Measurements from ENCODE around the gene COQ7.

COQ7 gene

GRCh38 chr16:19105131-19105530 lies 37.7 kb downstream of the COQ7 start:
- TF ChIP-seq CTCF (IDR thresholded peaks at IDR 0.05; ENCODE audit: insufficient read depth, low read length, poor library complexity, severe bottlenecking) (no peak), EZH2phosphoT487 (conservative IDR thresholded peaks at IDR 0.05; ENCODE audit: low read length) (no peak)
- H3K36me3 ChIP-seq (ENCODE audit: low read length), result no peaks in the 10 kb centered on the region
- H3K79me2 ChIP-seq (ENCODE audit: insufficient read depth, low read length), result no peaks in the 10 kb centered on the region
- H3K9me3 ChIP-seq (ENCODE audit: insufficient read depth, low read length), result no peaks in the 10 kb centered on the region
- no peak overlapping the region for H2AFZ ChIP-seq (ENCODE audit: low read depth, low read length, severe bottlenecking)
- no peak overlapping the region for H3K4me3 ChIP-seq (ENCODE audit: insufficient read depth, low read length, poor library complexity, severe bottlenecking)
- no peaks in the 10 kb centered on the region for H3F3A ChIP-seq (ENCODE audit: insufficient read depth)
- H3K9me2 ChIP-seq (replicated peaks; ENCODE audit: insufficient read depth, low read length), result no peaks in the 10 kb centered on the region
- no peaks in the 10 kb centered on the region for H3K27me3 ChIP-seq (ENCODE audit: low read length)
- H4K20me1 ChIP-seq (ENCODE audit: low read depth, low read length), result no peaks in the 10 kb centered on the region
- no peak overlapping the region for H3K4me2 ChIP-seq (ENCODE audit: low read depth, low read length, poor library complexity, severe bottlenecking)
- H3K27ac ChIP-seq (ENCODE audit: low read depth, low read length), result no peak overlapping the region
- no peak overlapping the region for H3K9ac ChIP-seq (ENCODE audit: low read length)

GRCh38 chr16:19105891-19106624 lies 38.6 kb downstream of the COQ7 start:
- Histone ChIP-seq H4K20me1 (ENCODE audit: low read depth, low read length) (no peaks in the 10 kb centered on the region), H3K9me2 (replicated peaks; ENCODE audit: insufficient read depth, low read length) (no peaks in the 10 kb centered on the region), H3K9me3 (ENCODE audit: insufficient read depth, low read length) (no peaks in the 10 kb centered on the region), H3K36me3 (ENCODE audit: low read length) (no peaks in the 10 kb centered on the region), H3K27ac (ENCODE audit: low read depth, low read length) (no peak overlapping the region), H3K27me3 (ENCODE audit: low read length) (no peaks in the 10 kb centered on the region), H3K4me2 (ENCODE audit: low read depth, low read length, poor library complexity, severe bottlenecking) (no peak overlapping the region), H3F3A (ENCODE audit: insufficient read depth) (no peaks in the 10 kb centered on the region), H3K79me2 (ENCODE audit: insufficient read depth, low read length) (no peaks in the 10 kb centered on the region), H3K4me3 (ENCODE audit: insufficient read depth, low read length, poor library complexity, severe bottlenecking) (no peak overlapping the region), H3K9ac (ENCODE audit: low read length) (no peak overlapping the region), H2AFZ (ENCODE audit: low read depth, low read length, severe bottlenecking) (no peak overlapping the region)
- no peak for TF ChIP-seq EZH2phosphoT487 (conservative IDR thresholded peaks at IDR 0.05; ENCODE audit: low read length)
- TF ChIP-seq CTCF (IDR thresholded peaks at IDR 0.05; ENCODE audit: insufficient read depth, low read length, poor library complexity, severe bottlenecking), result no peak

GRCh38 chr16:19106625-19107020 lies 39.2 kb downstream of the COQ7 start:
- Histone ChIP-seq H3K36me3 (ENCODE audit: low read length) (no peaks in the 10 kb centered on the region), H4K20me1 (ENCODE audit: low read depth, low read length) (no peaks in the 10 kb centered on the region), H3K9ac (ENCODE audit: low read length) (no peak overlapping the region), H3K9me2 (replicated peaks; ENCODE audit: insufficient read depth, low read length) (no peaks in the 10 kb centered on the region), H3K4me3 (ENCODE audit: insufficient read depth, low read length, poor library complexity, severe bottlenecking) (no peak overlapping the region), H3K79me2 (ENCODE audit: insufficient read depth, low read length) (no peaks in the 10 kb centered on the region), H3K27ac (ENCODE audit: low read depth, low read length) (no peak overlapping the region), H3K9me3 (ENCODE audit: insufficient read depth, low read length) (no peaks in the 10 kb centered on the region), H3K27me3 (ENCODE audit: low read length) (no peaks in the 10 kb centered on the region), H2AFZ (ENCODE audit: low read depth, low read length, severe bottlenecking) (no peak overlapping the region), H3K4me2 (ENCODE audit: low read depth, low read length, poor library complexity, severe bottlenecking) (no peak overlapping the region), H3F3A (ENCODE audit: insufficient read depth) (no peaks in the 10 kb centered on the region)
- TF ChIP-seq EZH2phosphoT487 (conservative IDR thresholded peaks at IDR 0.05; ENCODE audit: low read length) (no peak), CTCF (IDR thresholded peaks at IDR 0.05; ENCODE audit: insufficient read depth, low read length, poor library complexity, severe bottlenecking) (no peak)
